GM18873 (cell line): ENCODE measurements around the gene STPG2.

Experiments
- ATAC-seq: cut with Tn5 transposase; IDR thresholded peaks from one replicate; pipeline ENCODE4 v1.9.1; 2021; ENCODE audit warnings: mild to moderate bottlenecking, moderate library complexity, moderate number of reproducible peaks; ENCODE audit not compliant: unreplicated experiment, low FRiP score

STPG2 gene

DNA sequence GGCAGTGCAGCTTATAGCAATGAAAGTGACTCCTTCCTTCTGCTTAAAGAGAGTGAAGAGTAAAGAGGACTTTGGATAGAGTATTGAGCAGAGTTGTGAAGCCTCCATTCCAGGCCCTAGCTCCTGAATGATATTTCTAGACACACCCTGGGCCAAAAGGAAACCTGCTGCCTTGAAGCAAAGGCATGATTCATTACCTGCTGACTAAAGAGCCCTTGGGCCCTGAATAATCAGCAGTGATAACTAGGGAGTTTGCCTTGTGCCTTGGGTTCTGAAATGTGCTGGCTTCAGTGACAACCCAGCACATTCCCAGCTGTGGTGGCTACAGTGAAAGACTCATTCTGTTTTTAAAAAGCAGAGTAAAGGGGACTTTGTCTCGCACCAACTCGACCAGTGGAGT, 49.2 kb downstream of the STPG2 start:
- no peak for ATAC-seq

DNA sequence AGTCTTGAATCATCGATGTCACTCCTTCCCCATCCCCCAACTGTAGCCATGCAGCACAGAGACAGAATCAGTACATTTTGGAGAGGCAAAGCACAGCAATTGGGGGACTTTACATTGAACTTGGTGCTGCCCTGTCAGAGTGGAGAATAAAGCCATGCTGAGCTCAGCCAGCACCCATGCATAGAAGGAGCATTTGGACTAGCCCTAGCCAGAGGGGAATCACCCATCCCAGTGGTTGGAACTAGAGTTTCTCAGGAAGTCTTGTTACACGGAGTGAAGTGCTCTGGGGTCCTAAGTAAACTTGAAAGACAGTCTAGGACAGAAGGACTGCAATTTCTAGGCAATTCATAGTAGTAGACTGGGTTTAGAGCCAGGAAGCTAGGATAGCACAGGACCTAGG, 49.6 kb downstream of the STPG2 start:
- no peak for ATAC-seq

DNA sequence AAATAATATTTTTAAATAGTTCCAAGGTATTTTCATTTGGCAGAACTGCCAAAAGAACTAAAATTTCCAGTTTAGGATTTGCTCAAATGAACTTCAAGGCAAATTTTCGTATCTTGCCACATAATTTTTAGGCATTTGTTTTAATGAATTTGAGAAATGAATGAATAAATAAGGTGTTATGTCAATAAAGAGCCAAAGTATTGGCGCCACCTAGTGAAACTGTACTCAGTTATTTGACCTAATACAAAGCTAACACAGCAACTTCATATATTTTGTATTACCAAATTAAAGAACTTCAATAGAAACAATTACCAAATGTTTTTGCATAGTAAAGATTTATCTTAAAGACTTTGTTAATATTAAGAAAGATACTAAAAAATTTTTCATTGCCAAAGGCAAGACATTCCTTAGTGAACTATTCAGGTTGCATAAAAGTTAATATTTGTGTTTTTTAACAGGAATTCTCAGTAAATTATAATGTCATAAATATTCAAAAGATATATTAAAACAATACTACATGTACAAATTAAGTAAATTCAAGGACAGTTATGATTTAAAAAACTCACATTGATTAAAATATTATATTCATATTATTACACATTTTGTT, 50.3 kb downstream of the STPG2 start:
- no peak for ATAC-seq

DNA sequence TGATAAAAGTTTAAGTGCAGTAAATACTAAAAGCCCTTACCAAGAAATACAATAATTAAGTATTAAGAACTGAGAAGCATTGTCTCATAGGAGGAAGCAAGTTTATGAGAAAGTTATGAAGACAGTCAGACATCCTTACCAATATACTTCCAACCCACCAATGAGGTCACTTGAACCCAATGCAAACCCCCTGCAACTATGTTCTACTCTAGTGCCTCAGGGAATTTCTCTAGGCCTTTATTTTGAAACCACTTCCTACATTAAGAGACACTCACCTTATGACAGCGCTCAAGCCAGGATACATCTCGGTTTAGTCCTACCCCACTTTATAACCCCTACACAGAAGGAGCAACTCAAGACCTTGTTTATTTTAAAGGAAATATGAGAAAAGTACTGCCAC, 61.3 kb downstream of the STPG2 start:
- ATAC-seq: no peak

DNA sequence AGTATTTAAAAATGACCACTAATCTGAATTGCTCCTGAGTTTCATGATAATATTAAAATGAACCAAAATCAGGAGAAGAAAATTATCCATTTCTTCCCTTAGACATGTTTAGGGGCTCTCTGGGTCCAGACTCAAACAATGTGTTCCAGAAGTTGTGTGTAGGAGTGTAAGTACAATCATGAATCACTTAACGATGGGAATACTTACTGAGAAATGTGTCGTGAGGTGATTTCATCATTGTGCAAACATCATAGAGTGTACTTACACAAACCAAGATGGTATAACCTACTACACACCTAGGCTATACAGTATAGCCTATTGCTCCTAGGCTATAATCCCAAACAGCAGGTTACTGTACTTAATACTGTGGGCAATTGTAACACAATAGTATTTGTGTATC, 74.8 kb downstream of the STPG2 start:
- ATAC-seq: no peak

DNA sequence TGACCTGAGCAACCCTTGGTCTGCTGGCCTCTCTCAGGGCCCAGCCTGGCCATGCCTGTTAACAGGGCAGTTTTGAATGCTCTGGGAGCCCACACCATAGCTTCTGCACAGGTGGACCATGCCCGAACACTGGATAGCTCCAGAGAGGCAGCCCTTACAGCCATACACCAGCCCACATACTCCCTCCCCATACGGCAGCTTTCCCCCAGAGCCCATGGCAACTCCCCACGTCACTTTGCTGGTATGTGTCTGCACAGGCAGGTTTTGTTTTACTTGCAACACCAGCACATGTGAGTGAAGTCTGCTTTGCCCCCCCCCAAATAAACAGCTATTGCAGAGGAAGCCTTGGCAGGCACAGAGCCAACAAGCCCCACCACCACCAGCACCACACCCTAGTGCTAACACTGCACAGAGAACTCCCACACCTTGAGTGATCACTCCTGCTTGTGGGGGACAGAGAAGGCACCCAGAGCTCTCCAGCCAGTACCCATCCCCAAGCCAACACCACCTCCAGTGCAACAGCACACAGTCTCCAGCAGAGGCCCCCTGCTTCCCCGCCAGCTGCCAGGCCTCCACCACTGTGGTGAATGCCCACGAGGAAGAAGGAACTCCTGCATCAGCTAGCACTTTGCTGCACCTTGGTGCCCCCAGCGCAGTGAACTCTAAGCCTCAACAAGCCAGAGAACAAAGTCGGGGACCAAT, 87.3 kb downstream of the STPG2 start:
- no peak for ATAC-seq

DNA sequence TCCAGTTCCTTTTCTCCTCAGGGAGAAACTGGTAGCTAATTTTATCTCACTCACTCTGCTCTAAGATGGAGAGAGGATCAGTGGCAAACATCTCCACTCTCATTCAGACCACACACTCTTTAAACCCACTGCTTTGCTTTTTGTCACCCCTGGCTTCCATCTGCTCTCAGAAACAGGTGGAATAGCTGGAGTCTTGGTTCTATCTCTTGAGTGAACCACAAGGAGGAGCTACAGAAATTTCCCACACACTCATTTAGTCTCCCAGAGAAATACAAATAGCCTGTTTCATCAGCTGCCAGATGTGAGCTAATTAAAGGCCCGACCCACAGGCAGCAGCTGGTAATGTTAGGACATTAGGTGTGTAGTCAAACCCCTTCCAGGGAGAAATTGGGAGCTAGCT, 96.6 kb downstream of the STPG2 start:
- ATAC-seq: no peak

DNA sequence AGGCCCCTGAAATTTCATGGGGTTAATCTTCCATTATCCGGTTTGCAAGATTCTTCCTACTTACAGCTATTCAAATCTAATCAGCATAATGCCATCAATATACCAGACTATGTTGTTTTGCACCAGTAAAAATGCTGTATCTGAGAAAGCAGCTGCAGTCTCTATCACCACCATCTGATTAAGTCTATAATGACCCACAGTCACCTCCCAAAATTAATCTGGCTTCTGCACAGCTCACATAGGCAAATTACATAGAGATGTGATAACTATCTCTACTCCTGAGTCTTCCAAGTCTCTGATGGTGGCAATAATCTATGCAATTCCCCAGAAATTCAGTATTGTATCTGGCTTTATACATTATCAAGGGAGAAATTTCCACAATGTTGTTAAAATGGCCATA, 113.2 kb downstream of the STPG2 start:
- ATAC-seq: no peak

DNA sequence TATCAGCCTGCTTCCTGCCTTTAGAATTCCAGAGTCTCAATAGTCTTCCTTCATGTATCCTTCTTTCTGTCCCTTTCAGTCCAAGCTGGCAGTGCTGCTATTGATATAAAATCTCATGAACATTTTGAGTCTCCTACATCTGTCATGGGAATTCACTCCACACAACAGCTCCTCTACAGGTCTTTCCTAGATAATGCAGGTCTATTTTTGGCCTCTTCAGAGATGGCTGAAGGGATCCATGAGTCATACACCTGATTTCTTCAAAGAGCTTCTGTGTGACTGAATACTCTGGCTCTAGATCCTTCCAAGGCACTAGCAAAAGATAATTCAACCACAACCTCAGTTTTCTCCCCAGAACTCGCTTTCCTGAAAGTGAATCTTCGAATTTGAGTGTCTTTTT, 115.4 kb downstream of the STPG2 start:
- ATAC-seq: no peak

DNA sequence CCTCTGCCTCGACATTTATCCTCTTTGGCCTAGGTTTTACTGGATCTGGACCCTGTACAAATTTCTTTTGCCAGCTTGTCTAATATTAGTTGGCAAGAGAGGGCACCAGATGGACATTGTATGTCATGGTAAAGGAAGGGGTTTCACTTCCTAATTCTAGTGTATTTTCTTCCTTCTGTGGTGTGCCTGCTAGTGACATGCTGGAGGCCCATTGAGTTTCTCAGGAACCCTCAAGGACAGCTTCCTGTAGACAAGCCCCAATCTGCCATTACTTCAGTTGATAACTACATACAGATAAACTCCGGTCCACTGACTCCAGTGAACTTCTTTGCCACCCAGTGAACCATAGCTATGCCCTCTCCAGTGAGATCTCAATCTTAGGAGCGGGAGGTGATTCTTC, 116.9 kb downstream of the STPG2 start:
- no peak for ATAC-seq

DNA sequence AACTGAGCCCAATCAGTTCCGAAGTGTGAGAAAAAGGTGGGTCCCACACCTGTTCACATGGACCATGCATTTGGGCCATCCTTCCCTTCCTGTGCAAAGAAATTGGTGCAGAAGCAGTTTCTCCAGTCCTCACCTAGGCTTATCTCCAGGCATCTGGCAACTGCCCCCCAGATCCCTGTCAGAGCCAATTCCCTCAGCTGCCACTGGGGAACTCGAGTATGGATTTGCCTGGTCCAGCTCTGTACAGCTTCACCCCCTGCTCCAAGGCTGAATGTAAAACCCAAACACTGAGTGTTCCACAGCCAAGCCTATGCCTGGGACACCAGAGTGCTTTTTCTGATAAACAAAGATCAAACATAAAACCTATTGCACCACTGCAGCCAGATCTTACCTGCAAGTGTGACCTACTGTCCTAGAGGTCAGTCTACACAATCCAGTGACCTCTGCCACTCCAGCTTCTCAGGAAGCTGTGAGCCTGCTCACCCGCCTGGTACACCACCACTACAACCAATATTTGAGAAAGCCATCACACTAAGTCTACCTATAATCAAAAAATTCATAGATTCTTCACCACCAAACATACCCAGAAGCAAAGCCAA, 136.4 kb downstream of the STPG2 start:
- no peak for ATAC-seq

DNA sequence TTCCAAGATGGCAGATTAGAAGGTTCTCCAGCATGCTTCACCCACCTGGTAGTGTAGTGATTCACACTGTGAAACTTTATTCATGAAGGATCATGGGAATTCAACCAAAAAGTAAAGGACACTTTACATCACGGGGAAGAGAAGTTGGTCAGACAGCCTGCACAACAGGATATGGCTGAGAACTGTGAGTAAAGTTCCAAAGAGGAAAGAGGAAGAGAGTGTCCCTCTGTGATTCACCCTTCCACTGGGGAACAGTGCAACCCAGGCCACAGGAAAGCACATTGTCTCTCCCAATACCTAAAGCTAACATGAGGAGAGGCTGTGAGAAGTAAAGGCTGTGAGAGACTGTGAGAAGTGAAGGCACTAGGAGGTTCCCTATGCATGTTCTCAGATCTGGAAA, 137.2 kb downstream of the STPG2 start:
- no peak for ATAC-seq

DNA sequence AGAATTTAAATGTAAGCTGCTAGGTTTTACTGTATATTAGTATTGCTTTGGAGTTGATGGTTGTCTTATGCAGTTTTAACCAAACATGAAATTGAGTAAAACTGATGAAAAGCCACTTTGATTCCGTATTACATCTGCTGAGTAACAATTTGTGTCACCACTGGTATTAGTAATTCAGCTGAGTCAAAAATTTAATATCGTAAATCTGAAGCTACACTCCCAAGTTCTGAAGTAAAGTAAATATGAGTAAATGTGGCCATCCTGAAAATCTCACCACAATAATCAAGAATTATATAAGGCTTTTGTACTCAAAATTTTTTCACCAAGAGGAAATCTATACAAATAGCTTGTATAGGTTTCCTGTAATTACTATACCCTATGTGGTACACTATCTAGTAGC, 142.3 kb downstream of the STPG2 start:
- ATAC-seq: no peak

DNA sequence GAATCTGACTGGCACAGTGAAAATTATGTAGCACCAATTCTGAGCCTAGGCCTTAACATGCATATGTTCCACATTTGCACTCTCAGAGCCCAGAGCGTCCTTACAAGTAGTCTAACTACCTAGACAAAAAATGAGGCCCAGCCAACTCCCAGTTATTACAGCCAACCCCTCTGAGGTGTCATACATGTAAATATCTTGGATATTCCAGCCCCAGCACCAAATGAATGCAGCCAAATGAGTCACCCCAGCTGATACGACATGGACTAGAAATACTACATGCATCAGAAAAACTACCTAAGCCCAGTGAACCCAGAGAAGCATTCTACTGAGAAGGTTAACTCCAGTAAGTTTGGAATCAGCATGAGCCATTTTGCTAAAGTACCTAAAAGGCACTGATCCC, 145.1 kb downstream of the STPG2 start:
- no peak for ATAC-seq

DNA sequence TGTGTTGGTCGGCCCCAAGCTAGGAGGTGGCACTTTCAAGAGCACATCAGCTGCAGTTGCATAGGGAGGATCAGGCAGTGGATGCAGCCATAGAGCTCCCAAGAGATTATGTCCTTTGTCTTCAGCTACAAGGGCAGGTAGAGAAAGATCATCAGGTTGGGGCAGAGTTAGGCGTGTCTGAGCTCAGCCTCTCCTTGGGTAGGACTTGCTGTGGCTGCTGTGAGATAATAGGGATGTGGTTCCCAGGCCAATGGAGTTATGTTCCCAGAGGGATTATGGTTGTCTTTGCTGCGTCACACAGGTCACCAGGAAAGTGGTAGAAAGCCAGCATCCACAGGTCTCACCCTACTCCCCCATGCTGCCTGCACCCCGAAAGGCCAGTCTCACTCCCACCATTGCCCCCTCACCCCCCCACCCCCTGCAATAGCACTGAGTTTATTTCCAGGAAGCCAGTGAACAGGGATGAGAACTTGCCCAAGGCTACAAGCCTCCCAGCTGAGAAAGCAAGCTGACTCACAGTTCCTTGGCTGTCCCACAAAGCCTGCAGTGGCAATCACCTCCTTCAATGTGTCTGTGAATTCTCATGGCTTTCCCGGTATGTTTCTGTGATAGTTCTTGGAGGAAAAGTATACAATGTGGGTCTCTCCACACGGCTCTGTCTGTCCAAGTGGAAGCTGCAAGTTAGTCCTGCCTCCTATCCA, 148.4 kb downstream of the STPG2 start:
- no peak for ATAC-seq

DNA sequence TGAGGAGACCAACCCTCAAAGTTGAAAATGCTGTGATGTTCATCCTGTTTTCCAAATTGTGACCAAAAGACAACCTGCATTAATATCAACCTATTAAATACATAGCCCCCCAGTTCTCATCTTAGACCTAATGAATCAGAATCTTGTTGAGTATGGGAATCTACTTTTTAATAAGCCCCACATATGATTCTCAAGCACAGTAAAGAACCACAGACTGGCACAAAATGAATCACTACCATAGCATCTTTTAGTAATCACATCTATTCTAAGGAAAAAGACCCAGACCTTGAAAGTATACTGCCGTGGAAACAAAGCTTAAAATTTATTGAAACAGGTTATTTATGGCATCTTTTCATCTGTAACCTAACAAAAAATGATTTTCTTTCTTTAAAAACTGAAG, 152.9 kb downstream of the STPG2 start:
- ATAC-seq: no peak

DNA sequence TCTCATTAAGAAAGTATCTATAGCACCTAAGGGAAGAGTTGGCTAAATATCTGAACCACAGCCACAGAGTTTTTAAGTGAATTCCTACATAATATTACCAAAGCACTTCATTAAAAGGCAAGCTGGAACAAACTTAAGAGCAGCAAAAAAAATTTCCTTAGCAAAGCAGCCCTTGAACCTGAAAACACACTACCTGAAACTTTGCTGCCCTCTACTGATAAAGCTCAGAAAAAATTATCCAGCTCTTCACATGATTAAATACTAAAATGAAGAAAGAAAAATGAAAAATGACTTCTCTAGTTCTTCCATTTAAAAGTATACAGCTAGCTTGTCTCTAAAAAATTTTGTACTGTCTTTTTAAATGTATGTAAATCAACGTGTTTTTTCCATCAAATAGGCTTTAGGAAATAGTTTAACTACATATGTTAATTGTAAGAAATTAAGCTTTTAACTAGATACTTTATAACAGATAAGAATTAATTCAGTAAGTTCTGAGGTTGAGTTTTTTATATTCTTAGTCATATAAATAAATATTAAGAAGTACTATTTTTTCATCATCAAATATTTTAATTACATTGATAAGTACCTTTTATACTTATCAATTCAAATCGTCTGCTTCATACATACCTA, 156.1 kb downstream of the STPG2 start:
- ATAC-seq: no peak

DNA sequence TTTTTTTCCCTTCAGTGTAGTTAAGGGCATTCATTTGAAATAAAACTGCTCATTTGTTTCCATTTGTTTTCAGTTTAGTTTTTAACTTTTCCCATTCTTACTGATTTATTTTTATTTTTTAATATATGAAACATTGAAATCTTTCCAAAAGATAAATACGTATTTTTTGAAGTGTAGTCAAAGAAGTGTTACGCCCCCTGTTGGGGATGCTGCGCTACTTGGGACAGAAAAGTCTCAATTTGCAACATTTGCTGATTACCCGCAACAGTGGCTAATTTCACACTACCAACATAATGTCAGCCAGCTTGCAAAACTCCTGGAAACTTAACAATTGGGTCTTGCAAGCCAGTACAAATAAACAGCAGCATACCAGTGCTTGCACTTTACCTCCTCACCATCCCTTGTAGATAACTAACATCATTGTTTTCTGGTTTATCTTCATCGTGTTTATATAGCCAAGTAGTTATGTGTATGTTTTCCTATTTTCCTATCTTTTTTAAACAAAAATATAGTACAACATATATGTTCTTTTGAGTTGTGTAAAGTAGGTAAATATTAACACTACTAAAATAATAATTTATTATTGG, 158.6 kb downstream of the STPG2 start:
- no peak for ATAC-seq

DNA sequence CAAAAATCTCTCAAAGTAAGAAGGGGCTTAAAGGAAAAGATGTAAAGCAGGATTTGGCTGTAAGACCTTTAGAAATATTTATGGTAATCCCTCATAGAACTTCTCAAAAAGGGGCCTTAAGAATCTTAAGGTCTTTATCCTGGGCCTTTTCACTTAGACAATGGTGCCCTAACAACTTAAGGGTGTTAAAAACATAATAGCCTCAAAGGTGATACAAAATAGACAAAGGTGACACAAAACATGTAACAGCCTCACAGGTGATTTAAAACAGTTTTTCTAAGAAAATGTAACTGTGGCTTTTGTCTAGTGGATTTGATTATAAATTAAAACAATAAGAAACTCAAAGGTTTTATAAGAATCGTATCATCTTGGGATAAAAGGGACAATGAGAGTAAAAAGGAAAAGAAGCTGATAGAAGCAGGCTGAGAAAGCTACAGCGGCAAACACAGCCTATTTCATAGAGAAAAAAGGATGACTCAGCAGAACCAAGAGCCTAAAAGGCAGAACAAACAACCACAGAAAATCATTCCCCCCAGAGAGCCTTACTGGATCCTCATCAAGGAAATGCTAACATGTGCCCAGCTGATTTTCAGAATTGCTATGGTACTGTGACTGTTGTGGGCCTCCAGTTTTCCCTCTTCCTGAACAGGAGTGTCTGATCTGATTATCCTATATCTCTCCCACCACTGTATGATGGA, 164.3 kb downstream of the STPG2 start:
- ATAC-seq: no peak
